GM23248 (cell line): ENCODE measurements around the gene CALML6. TPM values are rescaled to one million over a fixed set of nuclear protein-coding genes. Genes with fewer than 3 reads are reported as not detected.

Source experiments
- DNase-seq: peaks from one replicate; pipeline ENCODE4 v3.0.0-alpha.2; 2015
- H2AFZ ChIP-seq: fragments of 200-600 bp; sonication (generic); 2 replicates; pipeline ENCODE4 v1.6.1; 2016; ENCODE audit warnings: antibody characterized with exemption
- H3F3A ChIP-seq: fragments of 200-600 bp; sonication (generic); 2 replicates; pipeline ENCODE4 v1.6.1; 2016; ENCODE audit warnings: mild to moderate bottlenecking, antibody characterized with exemption, mixed run types; ENCODE audit not compliant: insufficient read depth
- H3K27ac ChIP-seq: fragments of 200-600 bp; sonication (generic); 2 replicates; pipeline ENCODE4 v1.5.1; 2016; ENCODE audit warnings: mild to moderate bottlenecking
- H3K27me3 ChIP-seq: fragments of 200-600 bp; sonication (generic); replicated peaks from 2 replicates; pipeline ENCODE4 v1.6.1; 2016; ENCODE audit warnings: mild to moderate bottlenecking; ENCODE audit not compliant: insufficient read depth
- H3K36me3 ChIP-seq: fragments of 200-600 bp; sonication (generic); 2 replicates; pipeline ENCODE4 v1.6.1; 2016; ENCODE audit warnings: low read depth, mild to moderate bottlenecking
- H3K4me1 ChIP-seq: fragments of 200-600 bp; sonication (generic); 2 replicates; pipeline ENCODE4 v1.6.1; 2016; ENCODE audit warnings: mild to moderate bottlenecking; ENCODE audit not compliant: insufficient read depth
- H3K4me2 ChIP-seq: fragments of 200-600 bp; sonication (generic); one replicate; pipeline ENCODE4 v1.6.1; 2016; ENCODE audit warnings: mild to moderate bottlenecking; ENCODE audit not compliant: unreplicated experiment
- H3K4me3 ChIP-seq: fragments of 200-600 bp; sonication (generic); 2 replicates; pipeline ENCODE4 v1.5.1; 2016; ENCODE audit warnings: mild to moderate bottlenecking
- H3K79me2 ChIP-seq: fragments of 200-600 bp; sonication (generic); 2 replicates; pipeline ENCODE4 v1.6.1; 2016; ENCODE audit warnings: mild to moderate bottlenecking; ENCODE audit not compliant: insufficient read depth
- H3K9ac ChIP-seq: fragments of 200-600 bp; sonication (generic); 2 replicates; pipeline ENCODE4 v1.6.1; 2016; ENCODE audit warnings: mild to moderate bottlenecking
- H3K9me2 ChIP-seq: fragments of 200-600 bp; sonication (generic); 2 replicates; pipeline ENCODE4 v1.6.1; 2016; ENCODE audit warnings: mixed run types, mild to moderate bottlenecking, moderate library complexity; ENCODE audit not compliant: insufficient read depth
- H3K9me3 ChIP-seq: fragments of 200-600 bp; sonication (generic); one replicate; pipeline ENCODE4 v1.6.1; 2017; ENCODE audit warnings: low read depth
- H4K20me1 ChIP-seq: fragments of 200-600 bp; sonication (generic); 2 replicates; pipeline ENCODE4 v1.6.0; 2016; ENCODE audit not compliant: insufficient read depth
- EZH2 ChIP-seq: fragments of 200-600 bp; sonication (generic); IDR thresholded peaks from 2 replicates; pipeline ENCODE4 v1.6.1; 2018; ENCODE audit warnings: antibody characterized with exemption, mild to moderate bottlenecking; ENCODE audit not compliant: insufficient read depth, poor library complexity, severe bottlenecking
- EZH2phosphoT487 ChIP-seq: fragments of 200-600 bp; sonication (generic); IDR thresholded peaks from 2 replicates; pipeline ENCODE4 v1.6.1; 2018; ENCODE audit warnings: antibody characterized with exemption, moderate library complexity, mild to moderate bottlenecking, low read depth; ENCODE audit not compliant: insufficient read depth
- WGBS, 2 experiments: methylation state at CpG; one replicate each; pipeline ENCODE4 v1.1.6; 2015 to 2017; ENCODE audit warnings: low lambda C conversion rate in 2 of 2, low coverage in 1 of 2; ENCODE audit errors: missing lambda C conversion rate in 2 of 2; 5-methylcytosine and 5-hydroxymethylcytosine counted together
- in situ Hi-C: fragments of 300-500 bp; cut with MboI; formaldehyde crosslinking; loops from 2 replicates; pipeline ENCODE4 v1.15.0; 2020
- polyA plus RNA-seq: library from polyadenylated mRNA; unstranded; fragments of >200 nt; fragmentation: Nextera tagmentation; extraction: Ambion mirVana; gene quantifications from 2 replicates; pipeline ENCODE4 v1.2.1, GENCODE V29; 2016
- total RNA-seq: library from RNA; depleted of rRNA; stranded (reverse); fragments of >200 nt; shearing (Covaris generic); gene quantifications from 2 replicates; pipeline ENCODE4 v1.2.3, GENCODE V29; 2014

The CALML6 gene
- total and polyA plus RNA-seq, 2 experiments from 2014 or later, result 0.11 TPM; not detected in 1

DNA sequence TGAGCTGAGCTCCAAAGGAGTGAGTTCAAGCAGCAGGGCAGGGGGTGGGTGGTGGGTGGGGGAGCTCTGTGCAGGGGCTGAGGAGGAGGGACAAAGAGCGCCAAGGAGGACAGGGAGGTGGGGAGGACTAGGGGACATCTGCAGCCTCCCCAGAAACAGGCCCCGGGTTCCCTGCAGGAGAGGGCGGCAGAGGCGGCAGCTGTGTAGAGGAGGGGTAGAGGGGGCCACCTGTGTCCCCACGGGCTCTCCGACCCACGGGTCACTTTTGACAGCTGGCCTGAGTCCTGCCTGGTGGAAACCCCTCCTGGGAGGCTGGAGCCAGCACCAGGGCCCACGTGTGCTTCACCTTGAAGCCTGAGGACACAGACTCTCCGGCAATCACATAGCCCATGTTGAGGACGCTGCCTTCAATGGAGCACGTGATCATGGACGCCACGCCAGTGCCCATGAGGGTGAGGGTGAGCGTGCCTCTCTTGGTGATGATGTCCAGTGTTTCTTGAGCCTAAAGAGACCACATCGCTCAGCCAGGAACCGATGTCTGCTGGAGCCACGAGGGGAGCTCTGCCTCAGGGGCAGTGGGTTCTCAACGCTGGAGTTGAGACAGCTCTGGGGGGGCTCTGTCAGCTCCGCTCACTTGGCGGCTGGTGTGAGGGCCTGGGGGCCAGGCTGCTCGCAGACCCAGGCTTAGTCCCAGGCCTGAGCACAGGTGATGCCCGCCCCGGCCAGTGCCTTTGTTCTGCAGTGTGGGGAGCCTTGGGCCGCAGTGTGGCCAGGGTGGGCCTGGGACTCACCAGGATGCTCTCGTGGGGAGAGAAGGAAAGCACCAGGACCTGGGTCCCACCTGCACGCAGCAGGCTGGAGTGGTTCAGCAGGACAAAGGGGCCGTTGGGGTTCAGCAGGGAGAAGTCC is 10.6 kb downstream of the CALML6 start:
- TF ChIP-seq EZH2phosphoT487, result no peak
- no peak for TF ChIP-seq EZH2
- no peak for DNase-seq

DNA sequence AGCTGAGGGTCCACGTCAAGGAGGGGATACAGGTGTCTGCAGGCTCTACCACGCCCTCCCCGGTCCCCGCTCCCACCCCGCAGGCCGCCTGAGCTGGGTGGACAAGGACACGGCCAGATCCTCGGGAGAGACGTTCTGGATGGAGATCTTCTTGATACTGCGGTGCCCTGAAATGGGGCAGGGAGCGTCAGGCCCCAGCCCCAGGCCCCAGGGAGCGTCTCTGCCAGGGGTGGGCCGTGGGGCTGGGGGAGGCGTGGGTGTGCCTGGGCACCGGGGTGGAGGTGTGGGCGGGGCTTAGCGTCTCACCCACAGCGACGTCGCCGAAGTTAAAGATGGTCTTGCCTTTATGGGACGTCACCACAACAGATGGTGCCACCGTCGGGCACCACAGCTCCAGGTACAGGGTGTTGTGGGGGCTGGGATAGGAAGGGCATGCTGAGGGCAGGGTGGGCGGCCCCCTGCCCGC is 11.3 kb downstream of the CALML6 start:
- Histone ChIP-seq H3K9me2 (no peaks in the 10 kb centered on the region), H3K4me2 (no peak overlapping the region), H3K79me2 (no peaks in the 10 kb centered on the region), H3K27ac (no peak overlapping the region), H2AFZ (no peak overlapping the region), H4K20me1 (no peaks in the 10 kb centered on the region), H3K4me1 (no peaks in the 10 kb centered on the region), H3F3A (no peaks in the 10 kb centered on the region), H3K9ac (no peak overlapping the region), H3K9me3 (no peaks in the 10 kb centered on the region), H3K27me3 (no peaks in the 10 kb centered on the region), H3K36me3 (no peaks in the 10 kb centered on the region), H3K4me3 (no peak overlapping the region)
- 55 to 69% methylated on average over 21 to 26 of the region's 26 CpGs for WGBS, 2 experiments
- no peak for DNase-seq
- in situ Hi-C loops, result no loop called here
- TF ChIP-seq EZH2, result no peak
- no peak for TF ChIP-seq EZH2phosphoT487

More for the DNA sequence above, 10.6 kb downstream of the CALML6 start:
- no peak overlapping the region for H3K9ac ChIP-seq
- WGBS, 2 experiments, result 69 to 72% methylated on average over 25 to 27 of the region's 27 CpGs
- no peak overlapping the region for H3K27ac ChIP-seq
- H3K4me1 ChIP-seq, result no peaks in the 10 kb centered on the region
- no peak overlapping the region for H3K4me2 ChIP-seq
- no peaks in the 10 kb centered on the region for H3K9me2 ChIP-seq
- no peaks in the 10 kb centered on the region for H3K9me3 ChIP-seq
- H2AFZ ChIP-seq, result no peak overlapping the region
- no peaks in the 10 kb centered on the region for H3K79me2 ChIP-seq
- no peaks in the 10 kb centered on the region for H3K36me3 ChIP-seq
- no peaks in the 10 kb centered on the region for H4K20me1 ChIP-seq
- no peaks in the 10 kb centered on the region for H3F3A ChIP-seq
- H3K4me3 ChIP-seq, result no peak overlapping the region
- in situ Hi-C loops, result no loop called here
- H3K27me3 ChIP-seq, result no peaks in the 10 kb centered on the region

DNA sequence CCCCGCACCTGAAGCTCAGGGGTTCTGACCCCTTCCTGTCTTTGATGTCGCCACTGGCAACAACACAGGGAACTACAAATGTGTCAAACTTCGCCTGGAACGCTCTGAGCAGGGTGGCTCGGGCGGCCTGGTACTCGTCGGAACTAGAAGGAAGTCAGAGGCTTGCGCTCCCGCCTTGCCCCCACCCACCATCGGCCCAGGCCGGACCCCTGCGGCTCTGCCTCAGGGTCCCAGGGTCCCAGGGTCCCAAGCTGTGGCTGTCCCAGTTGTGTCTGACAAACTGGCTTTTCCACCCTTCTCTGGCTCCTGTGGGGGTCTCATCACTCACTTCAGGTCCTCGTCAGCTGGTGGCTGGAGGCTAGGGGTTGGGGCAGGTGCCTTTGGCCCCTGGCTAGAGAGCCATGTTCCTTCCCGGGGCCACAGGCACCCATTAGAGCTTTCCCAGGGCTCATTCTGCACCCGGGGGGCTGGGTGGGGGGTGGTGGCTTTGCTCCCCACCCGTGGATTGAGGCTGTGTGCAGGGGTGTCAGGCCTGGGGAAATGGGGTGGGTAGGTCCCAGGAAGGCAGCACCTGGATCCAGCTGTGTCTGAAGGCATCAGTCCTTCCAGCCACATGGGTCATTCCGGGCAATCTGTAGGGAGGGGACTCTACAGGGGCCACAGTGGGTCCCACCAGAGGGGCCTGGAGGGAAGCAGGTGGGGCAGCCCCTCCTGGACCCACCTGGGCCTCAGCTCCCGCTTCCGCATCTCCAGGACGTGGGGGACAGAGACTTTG is 12.0 kb downstream of the CALML6 start:
- H3F3A ChIP-seq, result no peaks in the 10 kb centered on the region
- no peaks in the 10 kb centered on the region for H3K79me2 ChIP-seq
- WGBS, 2 experiments, result 48 to 61% methylated on average over 17 to 21 of the region's 21 CpGs
- no peak overlapping the region for H2AFZ ChIP-seq
- no peaks in the 10 kb centered on the region for H3K4me1 ChIP-seq
- H3K4me2 ChIP-seq, result no peak overlapping the region
- no peaks in the 10 kb centered on the region for H4K20me1 ChIP-seq
- TF ChIP-seq EZH2 (no peak), EZH2phosphoT487 (no peak)
- H3K36me3 ChIP-seq, result no peaks in the 10 kb centered on the region
- DNase-seq, result no peak
- no peak overlapping the region for H3K27ac ChIP-seq
- H3K4me3 ChIP-seq, result no peak overlapping the region
- H3K9ac ChIP-seq, result no peak overlapping the region
- no peaks in the 10 kb centered on the region for H3K9me2 ChIP-seq
- no peaks in the 10 kb centered on the region for H3K9me3 ChIP-seq
- in situ Hi-C loops, result no loop called here
- no peaks in the 10 kb centered on the region for H3K27me3 ChIP-seq

DNA sequence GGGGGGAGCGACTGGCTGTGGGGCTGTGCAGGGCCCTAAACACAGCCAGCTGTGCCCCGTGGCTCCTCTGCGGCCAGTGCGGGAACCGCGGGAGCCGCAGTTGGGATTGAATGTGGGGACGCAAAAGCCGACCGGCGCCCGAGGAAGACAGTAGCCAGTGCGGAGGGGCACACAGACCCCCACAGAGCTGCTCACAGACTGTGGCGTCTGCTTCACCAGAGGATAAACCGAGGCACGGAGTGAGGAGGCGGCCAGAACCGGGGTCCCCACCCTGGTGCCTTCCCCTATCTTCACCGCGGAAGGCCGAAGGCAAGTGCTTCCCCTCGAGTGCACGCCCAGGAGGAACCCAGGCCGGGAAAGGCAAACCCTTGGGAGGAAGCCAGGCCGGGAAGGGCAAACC is 12.7 kb downstream of the CALML6 start:
- no peaks in the 10 kb centered on the region for H3F3A ChIP-seq
- no peaks in the 10 kb centered on the region for H3K79me2 ChIP-seq
- TF ChIP-seq EZH2phosphoT487 (no peak), EZH2 (no peak)

More for the DNA sequence above, 12.7 kb downstream of the CALML6 start:
- no peak overlapping the region for H3K4me2 ChIP-seq
- no peaks in the 10 kb centered on the region for H3K4me1 ChIP-seq
- H4K20me1 ChIP-seq, result no peaks in the 10 kb centered on the region
- H3K9me2 ChIP-seq, result no peaks in the 10 kb centered on the region
- no peak overlapping the region for H2AFZ ChIP-seq
- WGBS, 2 experiments, result 85 to 92% methylated on average over 23 to 25 of the region's 25 CpGs
- in situ Hi-C loops, result no loop called here
- no peaks in the 10 kb centered on the region for H3K27me3 ChIP-seq
- no peak overlapping the region for H3K4me3 ChIP-seq
- H3K9ac ChIP-seq, result no peak overlapping the region
- DNase-seq, result no peak
- H3K27ac ChIP-seq, result no peak overlapping the region
- no peaks in the 10 kb centered on the region for H3K9me3 ChIP-seq
- no peaks in the 10 kb centered on the region for H3K36me3 ChIP-seq
